Measurements from ENCODE around the gene XXYLT1.

The XXYLT1 gene

GRCh38 chr3:195165790-195166189 is 105.2 kb downstream of the XXYLT1 start:
- H3K4me2 ChIP-seq (ENCODE audit: low read length): no peak overlapping the region
- H3K4me1 ChIP-seq (ENCODE audit: insufficient read depth, low read length, severe bottlenecking): no peaks in the 10 kb centered on the region
- H3K27ac ChIP-seq (ENCODE audit: low read depth, low read length, poor library complexity, severe bottlenecking): no peak overlapping the region
- H3F3A ChIP-seq (ENCODE audit: insufficient read depth, low read length): no peaks in the 10 kb centered on the region
- no peaks in the 10 kb centered on the region for H3K9me3 ChIP-seq (ENCODE audit: low read length)
- H3K9ac ChIP-seq (ENCODE audit: low read length): no peak overlapping the region
- H3K9me2 ChIP-seq (ENCODE audit: low read depth, low read length): no peaks in the 10 kb centered on the region
- H3K27me3 ChIP-seq (ENCODE audit: insufficient read depth, low read length): 0 out of 2 replicates have a peak, but pooled peaks cover 3% of the 10 kb centered on the region
- H2AFZ ChIP-seq (ENCODE audit: low read length): no peak overlapping the region
- no peaks in the 10 kb centered on the region for H3K79me2 ChIP-seq (ENCODE audit: insufficient read depth, low read length)
- H3K4me3 ChIP-seq (ENCODE audit: low read depth, low read length, poor library complexity, severe bottlenecking): no peak overlapping the region
- TF ChIP-seq EZH2 (IDR thresholded peaks at IDR 0.05; ENCODE audit: borderline replicate concordance, low read length) (no peak), CTCF (IDR thresholded peaks at IDR 0.05; ENCODE audit: low read length) (no peak)
- H4K20me1 ChIP-seq (ENCODE audit: insufficient read depth, low read length): no peaks in the 10 kb centered on the region
- no peaks in the 10 kb centered on the region for H3K36me3 ChIP-seq (ENCODE audit: insufficient read depth, low read length)

GRCh38 chr3:195165265-195165609 is 105.7 kb downstream of the XXYLT1 start:
- H3K4me3 ChIP-seq (ENCODE audit: low read depth, low read length, poor library complexity, severe bottlenecking): no peak overlapping the region
- H3K27ac ChIP-seq (ENCODE audit: low read depth, low read length, poor library complexity, severe bottlenecking): no peak overlapping the region
- H3K9me3 ChIP-seq (ENCODE audit: low read length): no peaks in the 10 kb centered on the region
- H3F3A ChIP-seq (ENCODE audit: insufficient read depth, low read length): no peaks in the 10 kb centered on the region
- H3K27me3 ChIP-seq (ENCODE audit: insufficient read depth, low read length): 0 out of 2 replicates have a peak, but pooled peaks cover 3% of the 10 kb centered on the region
- no peak overlapping the region for H3K4me2 ChIP-seq (ENCODE audit: low read length)
- no peaks in the 10 kb centered on the region for H3K9me2 ChIP-seq (ENCODE audit: low read depth, low read length)
- no peak overlapping the region for H3K9ac ChIP-seq (ENCODE audit: low read length)
- no peaks in the 10 kb centered on the region for H4K20me1 ChIP-seq (ENCODE audit: insufficient read depth, low read length)
- no peaks in the 10 kb centered on the region for H3K4me1 ChIP-seq (ENCODE audit: insufficient read depth, low read length, severe bottlenecking)
- H3K36me3 ChIP-seq (ENCODE audit: insufficient read depth, low read length): no peaks in the 10 kb centered on the region
- TF ChIP-seq EZH2 (IDR thresholded peaks at IDR 0.05; ENCODE audit: borderline replicate concordance, low read length) (no peak), CTCF (IDR thresholded peaks at IDR 0.05; ENCODE audit: low read length) (no peak)
- no peak overlapping the region for H2AFZ ChIP-seq (ENCODE audit: low read length)
- no peaks in the 10 kb centered on the region for H3K79me2 ChIP-seq (ENCODE audit: insufficient read depth, low read length)

GRCh38 chr3:195164573-195165264 is 106.2 kb downstream of the XXYLT1 start:
- Histone ChIP-seq H3K4me1 (ENCODE audit: insufficient read depth, low read length, severe bottlenecking) (no peaks in the 10 kb centered on the region), H3K4me2 (ENCODE audit: low read length) (no peak overlapping the region), H3K9me3 (ENCODE audit: low read length) (no peaks in the 10 kb centered on the region), H3K36me3 (ENCODE audit: insufficient read depth, low read length) (no peaks in the 10 kb centered on the region), H3F3A (ENCODE audit: insufficient read depth, low read length) (no peaks in the 10 kb centered on the region), H3K4me3 (ENCODE audit: low read depth, low read length, poor library complexity, severe bottlenecking) (no peak overlapping the region), H3K9me2 (ENCODE audit: low read depth, low read length) (no peaks in the 10 kb centered on the region), H3K27ac (ENCODE audit: low read depth, low read length, poor library complexity, severe bottlenecking) (no peak overlapping the region), H3K9ac (ENCODE audit: low read length) (no peak overlapping the region), H2AFZ (ENCODE audit: low read length) (no peak overlapping the region), H3K27me3 (ENCODE audit: insufficient read depth, low read length) (0 out of 2 replicates have a peak, but pooled peaks cover 3% of the 10 kb centered on the region), H3K79me2 (ENCODE audit: insufficient read depth, low read length) (no peaks in the 10 kb centered on the region), H4K20me1 (ENCODE audit: insufficient read depth, low read length) (no peaks in the 10 kb centered on the region)
- TF ChIP-seq CTCF (IDR thresholded peaks at IDR 0.05; ENCODE audit: low read length) (no peak), EZH2 (IDR thresholded peaks at IDR 0.05; ENCODE audit: borderline replicate concordance, low read length) (no peak)
